GM21576 (cell line): ENCODE results near the gene RAB11B.
"Not testable (repeated sequence)": the region's sequence is repeated elsewhere in the genome, so short reads cannot be mapped to it uniquely, and the experiment has no call there.

Source experiments
- ATAC-seq: cut with Tn5 transposase; IDR thresholded peaks from one replicate; pipeline ENCODE4 v1.9.1; 2021; ENCODE audit warnings: mild to moderate bottlenecking, moderate library complexity; ENCODE audit not compliant: unreplicated experiment

RAB11B gene

DNA sequence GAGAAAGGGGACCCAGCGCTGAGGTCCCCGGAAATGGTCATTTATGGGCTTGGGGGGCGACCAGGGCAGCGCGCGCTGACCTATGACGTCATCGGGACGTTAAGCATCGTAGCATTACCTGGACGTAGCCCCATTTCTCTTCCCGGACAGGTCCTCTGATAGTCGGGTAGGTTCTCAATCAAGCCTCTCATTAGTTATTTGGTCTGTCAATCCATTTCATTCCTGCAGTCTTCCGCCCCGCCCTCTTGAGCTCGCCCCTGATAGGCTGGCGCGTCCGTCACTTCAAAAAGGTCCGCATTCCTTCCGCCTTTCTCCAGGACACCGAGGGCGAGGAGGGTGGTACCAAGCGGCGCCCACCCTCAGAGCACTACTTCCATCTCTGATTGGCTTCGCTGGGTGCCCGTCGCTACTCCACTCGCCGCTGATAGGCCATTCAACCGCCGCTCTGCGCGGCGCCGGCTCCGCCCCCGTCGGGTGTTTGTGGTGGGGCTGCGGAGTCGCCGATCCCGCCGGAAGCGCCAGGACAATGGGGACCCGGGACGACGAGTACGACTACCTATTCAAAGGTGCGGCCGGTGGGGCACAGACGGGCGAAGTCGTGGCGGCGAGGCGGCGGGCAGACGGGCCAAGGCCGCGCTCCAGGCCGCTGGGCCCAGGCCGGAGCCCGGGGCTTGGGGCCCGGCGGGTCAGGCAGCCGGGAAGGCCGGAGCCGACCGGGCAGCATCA lies at the start of gene RAB11B:
Gene RAB11B, plus strand, starts transcription at position 470 of the 726 bp plus-strand sequence. Its CDS starts 57 bp downstream, at position 527.
- peak; percentile 88 for ATAC-seq

DNA sequence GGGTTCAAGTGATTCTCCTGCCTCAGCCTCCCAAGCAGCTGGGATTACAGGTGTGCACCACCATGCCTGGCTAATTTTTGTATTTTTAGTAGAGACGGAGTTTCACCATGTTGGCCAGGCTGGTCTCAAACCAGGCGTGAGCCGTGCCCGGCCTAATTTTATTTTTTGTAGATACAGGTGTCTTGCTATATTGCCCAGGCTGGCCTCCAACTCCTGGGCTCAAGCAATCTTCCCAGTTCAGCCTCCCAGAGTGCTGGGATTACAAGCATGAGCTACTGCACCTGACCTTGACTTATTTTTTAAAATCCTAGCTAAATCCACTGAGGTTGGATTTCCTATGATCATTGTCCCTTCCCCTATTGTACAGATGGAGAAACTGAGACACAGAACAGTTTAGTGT lies 48.7 kb upstream of the RAB11B start:
- not testable (repeated sequence) for ATAC-seq

DNA sequence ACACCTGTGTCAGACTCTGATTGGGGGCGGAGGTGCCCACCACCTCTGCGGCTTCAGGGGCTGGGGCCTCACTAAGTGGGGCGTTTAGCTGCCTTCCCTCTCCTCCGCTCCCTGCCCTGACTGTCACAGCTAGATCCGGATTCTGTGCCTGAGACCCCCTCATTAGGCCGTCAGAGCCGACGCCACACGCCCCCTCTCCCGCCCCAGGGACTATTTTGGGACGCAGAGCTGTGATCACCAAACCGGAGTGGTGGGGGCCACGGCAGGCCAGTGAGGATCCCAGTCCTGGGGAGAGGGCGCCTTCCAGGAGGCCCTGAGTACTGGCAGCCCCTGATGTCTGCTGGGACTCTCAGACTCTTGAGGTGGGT lies 47.9 kb upstream of the RAB11B start:
- ATAC-seq, result no peak

DNA sequence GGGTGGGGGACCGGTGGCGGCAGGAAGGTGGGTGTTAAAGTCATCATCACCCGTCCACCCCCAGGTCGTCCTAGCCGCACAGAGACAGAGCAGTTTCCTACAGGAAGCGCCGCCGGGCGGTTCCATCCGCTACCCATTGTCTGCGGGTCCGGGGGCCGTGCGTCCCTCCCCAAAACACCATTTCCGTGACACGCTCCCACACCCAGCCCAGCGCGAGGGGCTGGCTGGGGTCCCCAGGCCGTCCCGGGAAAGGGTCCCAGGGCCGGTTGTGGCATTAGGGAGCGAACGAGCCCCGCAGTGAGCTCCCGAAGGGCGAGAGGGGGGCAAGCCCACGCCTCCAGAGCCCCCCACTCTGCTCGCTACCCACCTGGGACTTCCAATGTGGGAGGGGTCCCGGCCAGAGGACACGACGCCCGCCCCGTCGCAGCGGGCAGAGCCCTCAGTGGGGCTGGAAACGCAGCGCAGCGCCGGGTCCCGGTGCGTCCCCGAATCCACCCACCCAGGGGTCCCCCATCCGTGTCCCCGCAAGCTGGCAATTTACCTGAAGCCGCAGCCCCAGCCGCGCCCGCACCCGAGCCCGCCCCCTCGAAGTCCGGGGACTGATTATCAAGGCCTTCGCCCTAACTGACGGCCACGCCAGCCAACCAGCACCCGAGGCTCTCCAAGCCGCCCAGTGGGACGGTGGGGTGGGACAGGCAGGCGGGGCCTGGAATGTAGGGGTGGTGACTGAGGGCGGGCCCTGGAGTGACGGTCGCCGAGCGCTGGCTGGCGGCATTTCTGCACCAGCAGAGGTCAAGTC lies 47.3 kb upstream of the RAB11B start, which contains the start of gene KANK3:
Gene KANK3, minus strand, starts transcription at position 579 of the 799 bp plus-strand sequence. CDS start 5,434 bp downstream, outside the sequence.
- peak; percentile 91 for ATAC-seq

- ATAC-seq, result no peak
Measured at GRCh38 chr19:8343483-8343844, 46.7 kb upstream of the RAB11B start.

DNA sequence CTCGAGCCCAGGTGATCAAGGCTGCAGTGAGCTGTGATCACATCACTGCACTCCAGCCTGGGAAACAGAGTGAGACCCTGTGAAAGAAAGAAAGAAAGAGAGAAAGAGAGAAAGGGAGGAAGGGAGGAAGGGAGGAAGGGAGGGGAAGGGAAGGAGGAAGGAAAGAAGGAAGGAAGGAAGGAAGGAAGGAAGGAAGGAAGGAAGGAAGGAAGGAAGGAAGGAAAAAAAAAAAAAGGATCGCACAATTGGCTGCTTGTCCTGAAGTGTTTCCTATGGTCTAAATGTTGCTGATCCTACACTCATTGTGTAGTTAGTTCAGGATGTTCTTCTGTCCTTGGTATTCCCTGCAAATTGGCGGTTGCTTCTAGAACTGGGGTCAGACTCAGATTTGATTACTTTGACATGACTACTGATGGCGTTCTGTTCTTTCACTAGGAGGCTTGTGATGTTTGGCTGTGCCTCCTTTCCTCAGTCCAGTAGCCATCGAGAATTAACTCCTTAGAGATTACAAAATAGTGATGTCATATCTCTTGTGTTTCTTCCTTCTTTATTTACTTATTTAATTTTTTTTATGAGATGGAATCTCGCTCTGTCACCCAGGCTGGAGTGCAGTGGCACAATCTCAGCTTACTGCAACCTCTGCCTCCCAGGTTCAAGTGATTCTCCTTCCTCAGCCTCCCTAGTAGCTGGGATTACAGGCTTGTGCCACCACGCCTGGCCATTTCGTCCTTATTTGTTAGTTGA lies 40.4 kb upstream of the RAB11B start:
- not testable (repeated sequence) for ATAC-seq

DNA sequence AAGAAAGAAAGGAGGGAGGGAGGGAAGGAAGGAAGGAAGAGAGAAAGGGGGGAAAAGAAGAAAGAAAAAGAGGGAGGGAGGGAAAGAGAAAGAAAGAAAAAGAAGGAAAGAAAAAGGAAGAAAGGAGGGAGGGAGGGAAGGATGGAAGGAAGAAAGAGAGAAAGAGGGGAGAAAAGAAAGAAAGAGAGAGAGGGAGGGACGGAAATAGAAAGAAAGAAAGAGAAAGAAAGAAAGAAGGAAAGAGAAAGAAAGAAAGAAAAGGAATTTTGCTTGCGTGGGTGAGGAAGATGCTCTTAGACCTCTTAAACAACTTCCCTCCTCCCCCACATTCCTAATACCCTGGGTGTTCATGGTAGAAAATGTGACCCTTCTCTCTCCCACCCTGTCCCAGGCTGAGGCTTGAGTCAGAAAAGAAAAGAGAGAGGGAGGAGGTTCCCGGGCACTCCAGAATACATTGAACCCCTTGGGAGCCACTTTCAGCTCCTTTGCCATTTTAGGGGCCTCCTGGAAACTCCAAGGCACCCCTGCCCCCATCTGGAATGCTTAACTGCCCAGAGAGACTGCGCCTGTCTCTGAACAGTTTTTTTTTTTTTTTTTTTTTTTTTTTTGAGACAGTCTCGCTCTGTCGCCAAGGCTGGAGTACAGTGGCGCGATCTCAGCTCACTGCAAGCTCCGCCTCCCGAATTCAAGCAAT lies 37.9 kb upstream of the RAB11B start:
- ATAC-seq, result no peak

GRCh38 chr19:8352845-8353244 lies 37.3 kb upstream of the RAB11B start:
- ATAC-seq, result not testable (repeated sequence)

- ATAC-seq, result no peak
Measured at GRCh38 chr19:8355631-8356402, 34.3 kb upstream of the RAB11B start.

- ATAC-seq, result no peak
Measured at GRCh38 chr19:8357007-8357521, 33.1 kb upstream of the RAB11B start.

DNA sequence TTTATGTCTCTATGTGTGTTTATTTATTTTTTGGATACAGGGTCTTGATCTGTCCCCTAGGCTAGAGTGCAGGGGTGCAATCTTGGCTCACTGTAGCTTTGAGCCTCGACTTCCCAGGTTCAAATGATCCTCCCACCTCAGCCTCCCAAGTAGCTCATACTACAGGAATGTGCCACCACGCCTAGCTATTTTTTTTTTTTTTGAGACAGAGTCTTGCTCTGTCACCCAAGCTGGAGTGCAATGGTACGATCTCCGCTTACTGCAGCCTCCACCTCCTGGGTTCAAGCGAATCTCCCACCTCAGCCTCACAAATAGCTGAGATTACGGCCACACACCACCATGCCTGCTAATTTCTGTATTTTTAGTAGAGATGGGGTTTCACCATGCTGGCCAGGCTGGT lies 31.2 kb upstream of the RAB11B start:
- ATAC-seq, result no peak

DNA sequence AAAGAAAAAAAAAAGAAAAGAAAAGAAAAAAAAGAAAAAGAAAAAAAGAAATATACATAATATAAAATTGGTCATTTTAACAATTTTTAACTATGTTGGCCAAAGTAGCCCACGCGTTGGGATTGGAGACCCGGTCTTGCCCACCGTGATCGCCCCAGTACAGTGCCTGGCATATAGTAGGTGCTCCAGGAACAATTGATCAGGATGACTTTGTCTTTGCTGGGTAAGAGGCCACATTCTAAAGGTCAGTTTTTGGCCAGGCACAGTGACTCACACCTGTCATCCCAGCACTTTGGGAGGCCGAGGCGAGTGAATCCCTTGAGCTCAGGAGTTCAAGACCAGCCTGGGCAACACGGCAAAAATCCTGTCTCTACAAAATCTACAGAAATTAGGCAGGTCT lies 30.0 kb upstream of the RAB11B start:
- no peak for ATAC-seq

GRCh38 chr19:8361921-8362793 lies 28.0 kb upstream of the RAB11B start:
- no peak for ATAC-seq

GRCh38 chr19:8363803-8364771 lies 26.1 kb upstream of the RAB11B start, which contains the start of gene ANGPTL4:
Gene ANGPTL4, plus strand, starts transcription at chr19:8364155. Its CDS starts 167 bp downstream, at chr19:8364322.
- no peak for ATAC-seq

DNA sequence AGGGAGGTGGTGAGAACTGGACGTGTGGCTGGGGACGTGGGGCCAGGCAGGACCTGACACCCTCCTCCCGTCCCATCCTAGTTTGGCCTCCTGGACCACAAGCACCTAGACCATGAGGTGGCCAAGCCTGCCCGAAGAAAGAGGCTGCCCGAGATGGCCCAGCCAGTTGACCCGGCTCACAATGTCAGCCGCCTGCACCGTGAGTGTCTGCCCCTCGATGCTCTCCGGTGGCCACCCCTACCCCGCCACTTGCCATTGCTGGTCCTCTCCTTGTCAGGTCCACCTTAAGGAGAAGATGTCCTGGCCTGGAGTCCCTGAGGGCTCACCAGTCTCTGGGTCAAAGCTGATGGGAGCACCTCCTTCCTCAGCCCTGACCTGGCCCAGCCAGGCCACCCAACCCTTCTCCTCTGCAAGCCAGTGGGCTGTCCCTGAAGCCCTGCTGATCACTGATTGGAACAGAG lies 24.0 kb upstream of the RAB11B start:
- ATAC-seq, result no peak

GRCh38 chr19:8366961-8367326 lies 23.2 kb upstream of the RAB11B start:
- no peak for ATAC-seq

DNA sequence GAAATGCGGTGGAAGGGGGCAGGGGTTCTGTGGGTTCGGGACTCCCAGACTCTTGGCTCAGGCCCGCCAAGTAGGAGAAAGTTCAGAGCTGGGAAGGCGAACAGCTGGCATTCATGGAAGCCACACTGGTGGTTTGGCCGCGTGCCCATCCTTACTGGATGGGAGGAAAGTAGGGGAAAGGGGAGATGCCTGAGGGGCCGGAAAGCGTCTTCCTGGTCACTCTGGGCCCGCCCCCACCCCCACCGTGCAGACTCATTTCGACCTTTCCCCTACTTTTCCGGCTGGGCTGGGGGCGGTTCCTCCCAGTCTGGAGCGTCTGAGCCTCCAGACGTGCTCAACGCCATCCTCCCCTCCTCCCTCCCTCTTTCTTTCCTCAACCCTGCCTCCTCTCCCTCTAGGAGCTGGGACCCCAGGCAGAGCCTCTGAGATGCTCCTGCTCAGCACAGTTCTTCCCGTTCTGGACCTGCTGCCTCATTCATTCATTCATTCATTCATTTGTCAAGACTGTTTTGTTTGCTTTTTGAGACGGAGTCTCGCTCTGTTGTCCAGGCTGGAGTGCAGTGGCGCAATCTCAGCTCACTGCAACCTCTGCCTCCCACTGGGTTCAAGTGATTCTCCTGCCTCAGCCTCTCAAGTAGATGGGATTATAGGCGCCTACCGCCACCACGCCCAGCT lies 22.7 kb upstream of the RAB11B start:
- no peak for ATAC-seq
